Measurements from ENCODE around the gene FAM13A. TPM values are rescaled to one million over a fixed set of nuclear protein-coding genes. Genes with fewer than 3 reads are reported as not detected.
"Not testable (repeated sequence)": the region's sequence is repeated elsewhere in the genome, so short reads cannot be mapped to it uniquely, and the experiment has no call there.

Gene FAM13A
- total RNA-seq, 1 donor from 2014 or later: 51.2 TPM

GRCh38 chr4:88919056-88919455 is 137.9 kb downstream of the FAM13A start:
- no peak overlapping the region for H3K27ac Mint-ChIP-seq (ENCODE audit: unreplicated experiment)
- TF ChIP-seq CTCF (IDR thresholded peaks at IDR 0.05; ENCODE audit: partially characterized antibody, unreplicated experiment): no peak
- peaks cover 4% of the 10 kb centered on the region for H3K27me3 Mint-ChIP-seq (ENCODE audit: unreplicated experiment)
- H3K9me3 Mint-ChIP-seq (ENCODE audit: unreplicated experiment): peaks cover 11% of the 10 kb centered on the region
- no peaks in the 10 kb centered on the region for H3K4me1 Mint-ChIP-seq (ENCODE audit: low read depth, unreplicated experiment)
- no peak overlapping the region for H3K4me3 Mint-ChIP-seq (ENCODE audit: unreplicated experiment)
- no peak for DNase-seq
- peaks cover 16% of the 10 kb centered on the region for H3K36me3 Mint-ChIP-seq (ENCODE audit: unreplicated experiment)

DNA sequence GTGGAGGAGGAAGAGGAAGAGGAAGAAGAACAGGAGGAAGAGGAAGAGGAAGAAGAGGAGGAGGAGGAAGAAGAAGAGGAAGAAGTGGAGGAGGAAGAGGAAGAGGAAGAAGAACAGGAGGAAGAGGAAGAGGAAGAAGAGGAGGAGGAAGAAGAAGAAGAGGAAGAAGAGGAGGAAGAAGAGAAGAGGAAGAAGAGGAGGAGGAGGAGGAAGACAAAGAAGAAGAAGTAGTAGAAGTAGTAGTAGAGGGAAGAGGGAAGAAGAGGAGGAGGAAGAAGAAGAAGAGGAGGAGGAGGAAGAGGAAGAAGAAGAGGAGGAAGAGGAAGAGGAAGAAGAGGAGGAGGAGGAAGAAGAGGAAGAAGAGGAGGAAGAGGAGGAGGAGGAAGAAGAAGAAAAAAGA is 143.8 kb downstream of the FAM13A start:
- DNase-seq; H3K27me3 Mint-ChIP-seq (ENCODE audit: unreplicated experiment); H3K4me1 Mint-ChIP-seq (ENCODE audit: low read depth, unreplicated experiment); H3K4me3 Mint-ChIP-seq (ENCODE audit: unreplicated experiment); H3K9me3 Mint-ChIP-seq (ENCODE audit: unreplicated experiment); H3K27ac Mint-ChIP-seq (ENCODE audit: unreplicated experiment); H3K36me3 Mint-ChIP-seq (ENCODE audit: unreplicated experiment): not testable (repeated sequence)

- Mint-ChIP-seq H3K4me3 (ENCODE audit: unreplicated experiment) (no peak overlapping the region), H3K27me3 (ENCODE audit: unreplicated experiment) (no peaks in the 10 kb centered on the region), H3K36me3 (ENCODE audit: unreplicated experiment) (no peaks in the 10 kb centered on the region), H3K4me1 (ENCODE audit: low read depth, unreplicated experiment) (no peaks in the 10 kb centered on the region), H3K27ac (ENCODE audit: unreplicated experiment) (no peak overlapping the region), H3K9me3 (ENCODE audit: unreplicated experiment) (no peaks in the 10 kb centered on the region)
- DNase-seq: no peak
- no peak for TF ChIP-seq CTCF (IDR thresholded peaks at IDR 0.05; ENCODE audit: partially characterized antibody, unreplicated experiment)
These were observed 145.5 kb downstream of the FAM13A start for GRCh38 chr4:88911246-88912212.

DNA sequence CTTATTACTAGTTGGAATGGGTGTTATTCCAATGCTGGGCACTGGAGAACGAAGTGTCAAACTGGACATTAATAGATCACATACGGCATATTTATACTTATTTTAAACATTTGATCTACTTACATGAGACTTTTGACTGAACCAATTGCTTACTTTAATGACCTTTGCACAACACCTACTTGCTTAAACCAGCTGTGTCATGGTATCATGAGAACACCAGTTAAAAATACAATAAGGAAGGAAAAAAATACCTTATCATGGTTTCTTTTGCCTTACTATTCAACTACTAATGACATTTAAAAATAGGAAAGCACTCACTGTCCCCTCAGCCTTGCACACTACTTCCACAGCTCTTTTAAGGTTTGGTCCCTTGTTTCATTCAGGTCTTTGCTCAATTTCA is 146.9 kb downstream of the FAM13A start:
- H3K36me3 Mint-ChIP-seq (ENCODE audit: unreplicated experiment): no peaks in the 10 kb centered on the region
- H3K27ac Mint-ChIP-seq (ENCODE audit: unreplicated experiment): no peak overlapping the region
- H3K4me3 Mint-ChIP-seq (ENCODE audit: unreplicated experiment): no peak overlapping the region

DNA sequence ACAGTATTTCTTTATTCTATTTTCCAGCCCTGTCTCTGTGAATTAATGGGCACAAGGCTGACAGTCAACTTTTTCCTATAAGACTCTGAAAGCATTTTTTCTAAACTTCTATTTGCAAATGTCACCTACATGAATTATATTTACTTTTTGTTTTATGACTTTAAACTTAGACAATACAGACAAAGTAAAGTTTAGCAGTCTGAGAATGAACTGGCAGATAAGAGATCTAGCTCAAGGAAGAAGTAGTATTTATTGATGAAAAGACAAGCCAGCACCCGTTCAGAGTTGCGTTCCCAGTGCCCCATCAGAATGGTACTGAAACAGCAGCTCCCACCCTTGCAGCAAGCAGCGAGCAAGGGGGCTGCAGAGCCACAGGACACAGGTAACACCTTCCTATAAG is 148.5 kb downstream of the FAM13A start:
- H3K4me3 Mint-ChIP-seq (ENCODE audit: unreplicated experiment): no peak overlapping the region
- TF ChIP-seq CTCF (IDR thresholded peaks at IDR 0.05; ENCODE audit: partially characterized antibody, unreplicated experiment): no peak
- no peaks in the 10 kb centered on the region for H3K4me1 Mint-ChIP-seq (ENCODE audit: low read depth, unreplicated experiment)
- no peaks in the 10 kb centered on the region for H3K27me3 Mint-ChIP-seq (ENCODE audit: unreplicated experiment)
- peaks cover 4% of the 10 kb centered on the region for H3K36me3 Mint-ChIP-seq (ENCODE audit: unreplicated experiment)
- DNase-seq: no peak
- H3K27ac Mint-ChIP-seq (ENCODE audit: unreplicated experiment): no peak overlapping the region
- no peaks in the 10 kb centered on the region for H3K9me3 Mint-ChIP-seq (ENCODE audit: unreplicated experiment)

More for the DNA sequence above, 146.9 kb downstream of the FAM13A start:
- Mint-ChIP-seq H3K9me3 (ENCODE audit: unreplicated experiment) (no peaks in the 10 kb centered on the region), H3K27me3 (ENCODE audit: unreplicated experiment) (no peaks in the 10 kb centered on the region), H3K4me1 (ENCODE audit: low read depth, unreplicated experiment) (no peaks in the 10 kb centered on the region)
- DNase-seq: no peak
- no peak for TF ChIP-seq CTCF (IDR thresholded peaks at IDR 0.05; ENCODE audit: partially characterized antibody, unreplicated experiment)
